GM12801 (cell line): ENCODE data around the gene ZBTB46.

Source experiments
- TF ChIP-seq, protein P1 (sequence below): IDR thresholded peaks from one replicate; pipeline ENCODE4 v1.5.1; 2011; ENCODE audit warnings: control low read depth; ENCODE audit not compliant: insufficient read length; ENCODE audit errors: extremely low read depth

Gene ZBTB46

DNA sequence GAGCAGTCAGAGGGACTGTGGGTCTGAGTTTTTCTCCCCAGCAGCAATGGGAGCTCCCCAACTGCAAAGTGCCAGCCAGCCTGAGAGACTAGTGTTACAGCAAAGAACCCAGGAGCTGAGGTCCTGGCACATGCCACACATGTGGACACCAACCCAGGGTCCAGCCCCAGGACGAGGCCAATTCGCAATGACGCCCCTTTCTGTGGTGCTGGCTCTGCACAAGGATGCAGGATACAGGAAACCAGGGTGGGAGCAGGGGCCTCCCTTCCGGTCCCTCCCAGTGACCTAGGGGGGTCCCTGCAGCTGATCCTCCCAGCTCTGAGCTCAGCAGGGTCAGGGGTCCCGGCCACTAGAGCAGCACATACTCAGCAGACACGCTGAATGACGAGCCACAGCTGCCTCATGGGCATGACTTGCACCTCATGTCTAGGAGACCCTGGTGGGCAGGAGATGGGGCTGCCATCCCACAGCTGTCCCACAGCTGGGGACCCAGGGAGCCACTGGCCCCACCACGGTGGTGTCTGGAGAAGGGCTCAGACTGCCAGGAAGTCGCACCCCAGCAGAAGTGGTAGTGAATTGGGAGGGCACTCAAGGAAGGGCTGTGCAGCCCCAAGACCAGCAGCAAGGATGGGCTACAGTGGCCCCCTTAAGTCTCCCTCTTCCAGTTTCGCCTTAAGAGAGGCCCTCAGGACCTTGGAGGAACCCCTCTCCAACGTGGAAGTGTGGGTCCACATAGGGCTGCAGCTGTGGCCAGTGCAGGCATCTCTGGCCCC, 126.9 kb downstream of the ZBTB46 start:
- TF ChIP-seq, protein P1, sequence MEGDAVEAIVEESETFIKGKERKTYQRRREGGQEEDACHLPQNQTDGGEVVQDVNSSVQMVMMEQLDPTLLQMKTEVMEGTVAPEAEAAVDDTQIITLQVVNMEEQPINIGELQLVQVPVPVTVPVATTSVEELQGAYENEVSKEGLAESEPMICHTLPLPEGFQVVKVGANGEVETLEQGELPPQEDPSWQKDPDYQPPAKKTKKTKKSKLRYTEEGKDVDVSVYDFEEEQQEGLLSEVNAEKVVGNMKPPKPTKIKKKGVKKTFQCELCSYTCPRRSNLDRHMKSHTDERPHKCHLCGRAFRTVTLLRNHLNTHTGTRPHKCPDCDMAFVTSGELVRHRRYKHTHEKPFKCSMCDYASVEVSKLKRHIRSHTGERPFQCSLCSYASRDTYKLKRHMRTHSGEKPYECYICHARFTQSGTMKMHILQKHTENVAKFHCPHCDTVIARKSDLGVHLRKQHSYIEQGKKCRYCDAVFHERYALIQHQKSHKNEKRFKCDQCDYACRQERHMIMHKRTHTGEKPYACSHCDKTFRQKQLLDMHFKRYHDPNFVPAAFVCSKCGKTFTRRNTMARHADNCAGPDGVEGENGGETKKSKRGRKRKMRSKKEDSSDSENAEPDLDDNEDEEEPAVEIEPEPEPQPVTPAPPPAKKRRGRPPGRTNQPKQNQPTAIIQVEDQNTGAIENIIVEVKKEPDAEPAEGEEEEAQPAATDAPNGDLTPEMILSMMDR = no peak

DNA sequence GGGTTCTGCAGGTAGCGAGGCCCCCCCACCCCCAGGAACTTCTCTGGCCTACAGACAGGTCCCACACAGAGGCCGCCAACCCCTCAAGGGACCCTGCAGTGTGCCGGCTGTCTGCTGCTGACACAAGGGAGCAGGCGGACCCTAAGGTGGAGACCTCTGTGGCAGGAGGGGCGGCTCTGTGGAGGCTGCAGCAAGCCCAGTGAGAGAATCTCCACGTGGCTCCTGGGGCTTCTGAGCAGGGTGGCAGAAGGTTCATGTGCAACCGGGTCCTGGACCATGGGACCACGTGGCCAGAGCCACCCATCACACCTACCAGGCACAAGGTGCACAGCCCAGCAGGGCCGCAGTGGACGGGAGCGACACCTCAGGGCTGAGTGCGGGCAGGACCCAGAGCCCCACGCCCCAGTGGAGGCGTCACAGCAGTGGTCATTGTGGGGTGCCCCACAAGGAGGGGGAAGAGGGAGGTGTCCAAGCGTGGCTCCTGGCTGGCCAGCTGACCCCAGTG, 127.5 kb downstream of the ZBTB46 start:
- TF ChIP-seq, protein P1 = no peak

DNA sequence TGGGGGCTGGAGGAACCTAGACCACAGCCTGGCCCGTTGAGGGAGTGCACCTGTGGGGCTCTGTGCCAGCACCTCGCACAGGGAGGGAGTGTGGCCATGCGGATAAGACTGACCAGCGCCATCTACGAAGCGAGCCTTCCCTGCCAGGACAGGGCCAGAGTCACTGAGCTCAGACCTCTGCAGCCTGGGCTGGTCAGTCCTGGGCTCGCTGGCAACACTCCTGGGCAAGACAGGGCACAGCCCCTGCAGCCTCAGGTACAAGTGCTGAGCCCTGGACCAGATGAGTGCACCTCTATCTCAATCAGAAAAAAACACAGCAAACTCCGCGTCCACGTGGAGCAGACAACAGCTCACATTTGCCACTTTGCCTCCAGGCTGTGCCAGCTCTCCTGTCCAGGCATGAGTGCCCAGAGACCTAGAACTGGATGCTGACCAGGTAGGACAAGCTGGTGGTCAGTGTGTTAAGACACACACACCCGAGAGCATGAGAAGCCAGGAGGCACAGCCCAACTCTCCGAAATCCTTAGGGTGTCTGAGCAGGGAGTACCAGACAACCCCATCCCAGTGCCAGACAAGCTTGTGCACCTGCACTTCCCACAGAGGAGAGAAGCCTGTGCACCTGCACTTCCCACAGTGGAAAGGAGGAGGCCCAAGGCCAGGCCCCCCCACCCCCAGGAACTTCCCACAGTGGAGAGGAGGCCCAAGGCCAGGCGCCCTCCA, 128.2 kb downstream of the ZBTB46 start:
- TF ChIP-seq, protein P1 = no peak

DNA sequence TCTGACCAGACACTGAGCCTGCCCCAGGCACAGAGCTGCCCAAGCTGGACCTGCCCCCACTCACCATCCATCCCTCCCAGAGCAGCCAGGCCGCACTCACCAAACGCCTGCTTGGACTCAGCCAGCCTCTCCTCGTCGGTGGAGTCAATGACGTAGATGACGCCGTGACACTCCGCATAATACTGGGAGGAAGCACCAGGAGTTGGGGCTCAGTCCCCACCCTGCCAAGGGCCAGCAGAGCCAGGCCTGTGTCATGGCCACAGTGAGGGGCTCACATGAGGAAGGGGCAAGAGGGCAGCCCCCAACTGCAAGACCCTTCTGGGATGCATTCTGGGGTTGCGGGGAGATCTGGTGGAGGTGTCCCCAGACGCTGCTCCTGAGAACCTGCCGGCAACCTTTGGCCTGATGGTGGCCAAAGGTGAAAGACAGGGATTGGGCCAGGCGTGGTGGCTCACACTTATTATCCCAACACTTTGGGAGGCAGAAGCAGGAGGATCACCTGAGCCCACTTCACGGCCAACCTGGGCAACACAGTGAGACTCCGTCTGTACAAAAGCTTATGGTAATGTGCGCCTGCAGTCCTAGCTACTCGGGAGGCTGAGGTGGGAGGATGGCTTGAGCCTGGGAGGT, 128.9 kb downstream of the ZBTB46 start:
- TF ChIP-seq, protein P1 = no peak

DNA sequence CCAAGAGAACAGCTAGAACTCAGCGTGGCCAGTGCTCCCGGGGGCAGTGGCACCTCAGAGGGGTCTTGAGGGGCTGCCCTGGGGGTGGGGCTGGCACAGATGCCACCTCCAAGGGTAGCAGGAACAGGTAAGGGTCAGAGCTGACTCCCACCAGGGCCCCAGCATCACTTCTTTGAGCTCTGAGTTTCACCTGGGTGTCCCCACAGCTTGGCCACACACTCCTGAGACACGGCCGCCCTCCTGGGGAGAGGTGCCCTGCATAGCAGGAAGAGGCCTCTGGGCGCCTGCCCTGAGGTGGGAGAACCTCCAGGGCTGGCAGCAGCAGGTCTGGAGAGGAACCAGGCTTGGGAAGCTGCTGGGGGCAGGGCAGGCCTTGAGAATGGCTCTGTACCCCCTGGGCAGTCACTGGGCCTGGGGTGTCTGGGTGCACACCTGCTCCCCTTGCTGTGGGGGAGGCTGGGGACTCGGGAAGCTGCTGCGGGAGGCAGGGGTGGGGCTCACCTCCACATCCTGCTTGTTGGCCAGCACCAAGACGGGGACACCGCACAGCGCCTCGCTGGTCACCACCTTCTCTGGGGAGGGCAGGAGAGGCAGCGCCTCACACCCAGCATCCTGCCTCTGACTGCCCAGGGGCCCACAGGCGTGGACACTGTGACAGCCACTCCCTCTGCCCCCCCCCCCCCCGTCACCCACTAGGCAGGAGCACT, 129.6 kb downstream of the ZBTB46 start:
- TF ChIP-seq, protein P1 = no peak

DNA sequence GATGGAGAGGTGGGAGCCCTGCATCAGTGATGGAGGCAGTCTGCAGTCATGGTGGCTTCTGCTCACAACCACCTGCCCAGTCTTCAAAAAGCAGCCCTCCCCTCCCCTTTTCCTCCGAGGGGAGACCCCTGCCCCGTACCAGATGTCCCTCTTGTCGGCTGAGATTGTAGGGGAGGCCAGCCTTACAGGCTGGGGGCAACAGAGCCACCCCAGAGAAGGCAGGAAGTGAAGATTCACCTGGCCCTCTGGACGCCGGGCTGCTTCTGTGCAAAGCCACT, 130.1 kb downstream of the ZBTB46 start:
- TF ChIP-seq, protein P1 = no peak
